Hypothalamus (tissue), 51 donors: Measurements from ENCODE around the gene PDLIM5.
A peak's percentile ranks its signal among the peaks of the same experiment; 100 is the strongest.
"Not testable (repeated sequence)": the region's sequence is repeated elsewhere in the genome, so short reads cannot be mapped to it uniquely, and the experiment has no call there.

Source experiments
- DNase-seq, 51 donors: peaks; one replicate each; lab custom pipeline; 2025; lab: John Stamatoyannopoulos, UW

The PDLIM5 gene

GRCh38 chr4:94451695-94452475, at the start of gene PDLIM5:
TSS of gene PDLIM5 (plus strand) at chr4:94451942. CDS start at chr4:94455289, 3,347 bp downstream.
- DNase-seq, result peak; percentile 45 to 95 (median 86)

- DNase-seq, result not testable (repeated sequence)
Measured at GRCh38 chr4:94402439-94402838, 49.3 kb upstream of the PDLIM5 start.

GRCh38 chr4:94403751-94404150, 48.0 kb upstream of the PDLIM5 start:
- no peak for DNase-seq

- peak in 34 of 51 donors; percentile 0 to 77 (median 31) for DNase-seq
Measured at GRCh38 chr4:94406668-94407437, 44.9 kb upstream of the PDLIM5 start.

- DNase-seq, result no peak
Measured at GRCh38 chr4:94407846-94408245, 43.9 kb upstream of the PDLIM5 start.

GRCh38 chr4:94408549-94409374, 43.0 kb upstream of the PDLIM5 start:
- DNase-seq, result no peak

- DNase-seq, result no peak
Measured at GRCh38 chr4:94409375-94409679, 42.4 kb upstream of the PDLIM5 start.

GRCh38 chr4:94409962-94410361, 41.8 kb upstream of the PDLIM5 start:
- no peak for DNase-seq

- no peak for DNase-seq
Measured at GRCh38 chr4:94410678-94411206, 41.0 kb upstream of the PDLIM5 start.

- no peak for DNase-seq
Measured at GRCh38 chr4:94411296-94411695, 40.4 kb upstream of the PDLIM5 start.

- no peak for DNase-seq
Measured at GRCh38 chr4:94412019-94412657, 39.6 kb upstream of the PDLIM5 start.

GRCh38 chr4:94412658-94413038, 39.1 kb upstream of the PDLIM5 start:
- no peak for DNase-seq

- DNase-seq, result no peak
Measured at GRCh38 chr4:94413085-94413840, 38.5 kb upstream of the PDLIM5 start.

GRCh38 chr4:94414907-94415306, 36.8 kb upstream of the PDLIM5 start:
- no peak for DNase-seq

GRCh38 chr4:94415448-94415847, 36.3 kb upstream of the PDLIM5 start:
- DNase-seq, result no peak

GRCh38 chr4:94416335-94416734, 35.4 kb upstream of the PDLIM5 start:
- no peak for DNase-seq

GRCh38 chr4:94416981-94417380, 34.8 kb upstream of the PDLIM5 start:
- DNase-seq, result no peak

- DNase-seq, result no peak
Measured at GRCh38 chr4:94419549-94419948, 32.2 kb upstream of the PDLIM5 start.

- no peak for DNase-seq
Measured at GRCh38 chr4:94419956-94420355, 31.8 kb upstream of the PDLIM5 start.

GRCh38 chr4:94420356-94420755, 31.4 kb upstream of the PDLIM5 start:
- DNase-seq, result no peak
